Measurements from ENCODE around the gene LSM3. TPM values are rescaled to one million over a fixed set of nuclear protein-coding genes. Genes with fewer than 3 reads are reported as not detected.

Gene LSM3
- total RNA-seq, 1 donor = 15.6 TPM

DNA sequence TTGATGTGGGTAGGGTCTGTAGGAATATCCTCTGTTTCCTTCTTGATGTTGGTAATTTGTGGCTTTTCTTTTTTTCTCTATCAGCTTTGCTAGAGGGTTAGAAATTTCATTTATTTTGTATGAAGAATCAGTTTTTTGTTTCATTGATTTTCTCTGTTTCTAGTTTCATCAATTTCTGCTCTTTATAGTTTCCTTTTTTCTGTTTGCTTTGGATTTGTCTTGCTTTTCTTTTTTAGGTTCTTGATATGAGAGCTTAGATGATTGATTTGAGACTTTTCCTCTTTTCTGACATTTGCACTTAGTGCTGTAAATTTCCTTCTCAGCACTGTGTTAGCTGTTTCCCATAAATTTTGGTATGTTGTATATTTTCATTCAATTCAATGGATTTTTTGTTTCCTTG, 61.3 kb downstream of the LSM3 start:
- no peak overlapping the region for H3K4me3 ChIP-seq (ENCODE audit: low read depth, low read length)
- TF ChIP-seq, protein P1, sequence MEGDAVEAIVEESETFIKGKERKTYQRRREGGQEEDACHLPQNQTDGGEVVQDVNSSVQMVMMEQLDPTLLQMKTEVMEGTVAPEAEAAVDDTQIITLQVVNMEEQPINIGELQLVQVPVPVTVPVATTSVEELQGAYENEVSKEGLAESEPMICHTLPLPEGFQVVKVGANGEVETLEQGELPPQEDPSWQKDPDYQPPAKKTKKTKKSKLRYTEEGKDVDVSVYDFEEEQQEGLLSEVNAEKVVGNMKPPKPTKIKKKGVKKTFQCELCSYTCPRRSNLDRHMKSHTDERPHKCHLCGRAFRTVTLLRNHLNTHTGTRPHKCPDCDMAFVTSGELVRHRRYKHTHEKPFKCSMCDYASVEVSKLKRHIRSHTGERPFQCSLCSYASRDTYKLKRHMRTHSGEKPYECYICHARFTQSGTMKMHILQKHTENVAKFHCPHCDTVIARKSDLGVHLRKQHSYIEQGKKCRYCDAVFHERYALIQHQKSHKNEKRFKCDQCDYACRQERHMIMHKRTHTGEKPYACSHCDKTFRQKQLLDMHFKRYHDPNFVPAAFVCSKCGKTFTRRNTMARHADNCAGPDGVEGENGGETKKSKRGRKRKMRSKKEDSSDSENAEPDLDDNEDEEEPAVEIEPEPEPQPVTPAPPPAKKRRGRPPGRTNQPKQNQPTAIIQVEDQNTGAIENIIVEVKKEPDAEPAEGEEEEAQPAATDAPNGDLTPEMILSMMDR (IDR thresholded peaks at IDR 0.05; ENCODE audit: insufficient read depth, low read length) = no peak
- DNase-seq (ENCODE audit: low read depth) = no peak

GRCh38 chr3:14240366-14240765, 61.7 kb downstream of the LSM3 start:
- TF ChIP-seq, protein P1 (IDR thresholded peaks at IDR 0.05; ENCODE audit: insufficient read depth, low read length) = no peak
- no peak overlapping the region for H3K4me3 ChIP-seq (ENCODE audit: low read depth, low read length)
- DNase-seq (ENCODE audit: low read depth) = no peak

DNA sequence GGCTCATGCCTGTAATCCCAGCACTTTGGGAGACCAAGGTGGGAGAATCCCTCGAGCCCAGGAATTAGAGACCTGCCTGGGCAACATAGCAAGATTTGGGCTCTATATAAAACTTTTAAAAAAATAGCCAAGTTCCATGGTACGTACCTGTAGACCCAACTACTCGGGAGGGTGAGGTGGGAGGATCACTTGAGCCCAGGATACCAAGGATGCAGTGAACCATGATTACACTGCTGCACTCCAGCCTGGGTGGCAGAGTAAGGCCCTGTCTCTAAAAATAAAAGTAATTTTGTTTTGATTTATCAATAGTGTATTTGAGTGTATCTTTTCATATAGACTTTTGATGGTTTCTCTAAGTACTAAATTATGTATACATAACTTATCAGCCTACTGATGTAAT, 63.1 kb downstream of the LSM3 start:
- TF ChIP-seq, protein P1 (IDR thresholded peaks at IDR 0.05; ENCODE audit: insufficient read depth, low read length) = no peak
- no peak for DNase-seq (ENCODE audit: low read depth)
- no peak overlapping the region for H3K4me3 ChIP-seq (ENCODE audit: low read depth, low read length)

- TF ChIP-seq, protein P1 (IDR thresholded peaks at IDR 0.05; ENCODE audit: insufficient read depth, low read length) = no peak
- no peak overlapping the region for H3K4me3 ChIP-seq (ENCODE audit: low read depth, low read length)
- no peak for DNase-seq (ENCODE audit: low read depth)
Observed at GRCh38 chr3:14242490-14243311, 64.1 kb downstream of the LSM3 start.

DNA sequence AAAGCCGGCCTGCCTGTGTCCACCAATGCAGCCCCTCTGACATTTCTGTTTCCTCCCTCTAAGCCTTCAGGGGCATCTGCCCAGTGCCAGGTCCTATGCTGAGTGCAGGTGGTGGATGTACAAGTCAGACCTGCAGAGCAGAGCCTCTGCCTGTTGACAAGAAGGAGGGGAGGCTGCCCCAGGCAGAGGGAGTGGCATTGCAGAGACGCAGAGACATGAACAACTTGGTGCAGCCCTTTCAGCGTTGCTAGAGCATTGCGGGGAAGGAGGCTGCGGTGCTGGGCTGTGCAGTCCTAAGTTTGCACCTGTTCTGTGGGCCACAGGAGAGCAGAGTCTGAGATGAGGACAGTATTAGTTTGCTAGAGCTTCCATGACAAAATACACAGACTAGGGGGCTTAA, 65.2 kb downstream of the LSM3 start:
- TF ChIP-seq, protein P1 (IDR thresholded peaks at IDR 0.05; ENCODE audit: insufficient read depth, low read length) = no peak
- no peak overlapping the region for H3K4me3 ChIP-seq (ENCODE audit: low read depth, low read length)
- no peak for DNase-seq (ENCODE audit: low read depth)

- TF ChIP-seq, protein P1 (IDR thresholded peaks at IDR 0.05; ENCODE audit: insufficient read depth, low read length) = no peak
- H3K4me3 ChIP-seq (ENCODE audit: low read depth, low read length) = no peak overlapping the region
- no peak for DNase-seq (ENCODE audit: low read depth)
Observed at GRCh38 chr3:14244521-14245247, 66.1 kb downstream of the LSM3 start.
